ENCODE data around the gene TLL1.

Gene TLL1

GRCh38 chr4:165867961-165868360 lies 5.1 kb upstream of the TLL1 start:
- H3K4me3 ChIP-seq (ENCODE audit: low read depth, low read length), result no peak overlapping the region
- TF ChIP-seq, protein P1, sequence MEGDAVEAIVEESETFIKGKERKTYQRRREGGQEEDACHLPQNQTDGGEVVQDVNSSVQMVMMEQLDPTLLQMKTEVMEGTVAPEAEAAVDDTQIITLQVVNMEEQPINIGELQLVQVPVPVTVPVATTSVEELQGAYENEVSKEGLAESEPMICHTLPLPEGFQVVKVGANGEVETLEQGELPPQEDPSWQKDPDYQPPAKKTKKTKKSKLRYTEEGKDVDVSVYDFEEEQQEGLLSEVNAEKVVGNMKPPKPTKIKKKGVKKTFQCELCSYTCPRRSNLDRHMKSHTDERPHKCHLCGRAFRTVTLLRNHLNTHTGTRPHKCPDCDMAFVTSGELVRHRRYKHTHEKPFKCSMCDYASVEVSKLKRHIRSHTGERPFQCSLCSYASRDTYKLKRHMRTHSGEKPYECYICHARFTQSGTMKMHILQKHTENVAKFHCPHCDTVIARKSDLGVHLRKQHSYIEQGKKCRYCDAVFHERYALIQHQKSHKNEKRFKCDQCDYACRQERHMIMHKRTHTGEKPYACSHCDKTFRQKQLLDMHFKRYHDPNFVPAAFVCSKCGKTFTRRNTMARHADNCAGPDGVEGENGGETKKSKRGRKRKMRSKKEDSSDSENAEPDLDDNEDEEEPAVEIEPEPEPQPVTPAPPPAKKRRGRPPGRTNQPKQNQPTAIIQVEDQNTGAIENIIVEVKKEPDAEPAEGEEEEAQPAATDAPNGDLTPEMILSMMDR (IDR thresholded peaks at IDR 0.05; ENCODE audit: low read depth, low read length), result no peak

DNA sequence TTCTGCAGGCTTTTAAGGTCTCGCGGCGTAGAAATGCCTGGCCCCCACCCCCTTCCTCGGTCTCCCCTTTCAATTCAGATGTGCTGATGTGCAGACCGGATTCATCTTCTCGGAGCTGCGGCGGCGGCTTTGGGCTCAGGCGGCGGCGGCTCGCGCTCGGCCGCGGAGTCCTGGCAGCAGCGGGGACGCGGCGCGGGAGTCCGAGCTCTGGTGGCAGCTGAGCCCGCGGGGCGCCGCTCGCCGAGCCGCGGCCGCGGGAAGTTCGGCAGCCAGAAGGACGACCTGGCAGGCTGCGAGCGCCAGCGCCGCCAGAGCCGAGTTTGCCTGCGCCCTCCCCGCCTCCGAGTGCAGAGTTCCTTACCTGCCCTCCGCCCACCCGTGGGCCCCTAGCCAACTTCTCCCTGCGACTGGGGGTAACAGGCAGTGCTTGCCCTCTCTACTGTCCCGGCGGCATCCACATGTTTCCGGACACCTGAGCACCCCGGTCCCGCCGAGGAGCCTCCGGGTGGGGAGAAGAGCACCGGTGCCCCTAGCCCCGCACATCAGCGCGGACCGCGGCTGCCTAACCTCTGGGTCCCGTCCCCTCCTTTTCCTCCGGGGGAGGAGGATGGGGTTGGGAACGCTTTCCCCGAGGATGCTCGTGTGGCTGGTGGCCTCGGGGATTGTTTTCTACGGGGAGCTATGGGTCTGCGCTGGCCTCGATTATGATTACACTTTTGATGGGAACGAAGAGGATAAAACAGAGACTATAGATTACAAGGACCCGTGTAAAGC lies 448 bp downstream of the TLL1 start:
- TF ChIP-seq, protein P1 (IDR thresholded peaks at IDR 0.05; ENCODE audit: low read depth, low read length), result no peak
- no peak overlapping the region for H3K4me3 ChIP-seq (ENCODE audit: low read depth, low read length)

- TF ChIP-seq, protein P1 (IDR thresholded peaks at IDR 0.05; ENCODE audit: low read depth, low read length), result no peak
- no peak overlapping the region for H3K4me3 ChIP-seq (ENCODE audit: low read depth, low read length)
These were observed 1.2 kb downstream of the TLL1 start for GRCh38 chr4:165874072-165874790.

DNA sequence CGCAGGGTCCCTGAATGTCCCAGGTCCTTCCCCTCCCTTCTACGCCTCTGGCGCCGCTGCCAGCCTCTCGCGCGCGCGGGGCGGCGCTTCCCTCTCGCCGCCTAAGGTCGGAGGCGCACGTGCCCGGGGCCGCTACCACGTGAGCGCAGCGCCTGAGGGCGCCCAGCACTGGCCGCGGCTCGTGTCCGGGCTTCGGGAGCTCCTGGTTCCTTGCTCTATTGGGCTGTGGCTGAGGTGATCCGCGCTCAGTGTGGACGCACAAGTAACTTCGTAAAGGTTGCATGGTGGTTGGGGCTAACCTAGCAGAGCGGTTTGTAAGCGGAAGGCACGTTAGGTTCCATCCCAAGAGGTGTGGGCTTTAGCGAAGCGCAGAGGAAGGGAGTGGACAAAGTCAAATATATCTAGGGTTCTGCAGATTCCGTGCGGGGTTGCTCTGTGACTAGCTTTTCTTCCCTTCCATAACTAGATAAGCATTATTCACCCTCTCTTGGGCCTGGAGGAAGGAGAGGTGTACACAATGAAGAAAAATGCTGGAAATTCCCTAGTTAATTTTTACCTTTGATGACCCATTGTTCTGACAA lies 1.8 kb downstream of the TLL1 start:
- no peak overlapping the region for H3K4me3 ChIP-seq (ENCODE audit: low read depth, low read length)
- TF ChIP-seq, protein P1 (IDR thresholded peaks at IDR 0.05; ENCODE audit: low read depth, low read length), result no peak

DNA sequence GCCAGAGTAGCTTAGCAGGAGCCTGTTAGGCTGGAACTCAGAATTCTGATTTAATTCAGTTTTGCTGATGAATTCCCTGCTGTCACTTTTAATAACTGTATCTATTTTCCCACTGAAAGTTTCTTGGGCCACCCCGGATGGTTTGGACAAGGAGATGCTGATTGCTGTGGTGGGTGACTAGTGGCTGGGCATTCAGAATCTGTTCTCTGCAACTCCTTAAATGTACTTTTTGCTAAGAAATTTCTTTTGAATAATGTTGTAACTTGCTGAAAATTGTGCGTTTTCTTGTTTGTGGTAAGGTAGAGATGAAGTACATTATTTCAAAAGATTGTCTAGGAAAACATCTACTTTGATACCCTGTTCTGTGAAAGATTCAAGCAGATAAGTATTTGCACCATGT lies 2.4 kb downstream of the TLL1 start:
- no peak overlapping the region for H3K4me3 ChIP-seq (ENCODE audit: low read depth, low read length)
- TF ChIP-seq, protein P1 (IDR thresholded peaks at IDR 0.05; ENCODE audit: low read depth, low read length), result no peak

- TF ChIP-seq, protein P1 (IDR thresholded peaks at IDR 0.05; ENCODE audit: low read depth, low read length), result no peak
- no peak overlapping the region for H3K4me3 ChIP-seq (ENCODE audit: low read depth, low read length)
These were observed 4.2 kb downstream of the TLL1 start for GRCh38 chr4:165877286-165877685.

DNA sequence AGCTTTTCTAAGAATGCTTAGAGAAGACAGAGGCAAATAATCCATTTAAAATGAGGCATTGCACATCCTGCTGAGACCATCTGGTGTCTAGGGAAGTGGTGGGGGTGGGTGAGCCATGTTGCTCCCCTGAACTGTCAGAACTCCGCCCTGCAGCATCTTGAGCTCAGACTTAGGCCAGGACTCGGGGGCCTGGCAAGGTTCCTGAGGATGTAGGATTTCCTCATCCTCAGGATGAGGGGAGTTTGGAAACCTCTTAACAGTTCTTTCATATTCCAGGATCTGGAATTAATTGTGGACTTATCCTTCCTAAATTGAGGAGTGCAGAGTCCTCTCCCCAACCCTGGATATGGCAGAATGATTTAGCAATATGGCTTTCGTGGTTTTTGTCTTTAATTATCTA lies 6.6 kb downstream of the TLL1 start:
- no peak overlapping the region for H3K4me3 ChIP-seq (ENCODE audit: low read depth, low read length)
- TF ChIP-seq, protein P1 (IDR thresholded peaks at IDR 0.05; ENCODE audit: low read depth, low read length), result no peak
